ENCODE data around the gene MUS81. TPM values are rescaled to one million over a fixed set of nuclear protein-coding genes. Genes with fewer than 3 reads are reported as not detected.
"Not testable (repeated sequence)": the region's sequence is repeated elsewhere in the genome, so short reads cannot be mapped to it uniquely, and the experiment has no call there.

The MUS81 gene
- total RNA-seq, 2 donors from 2014 or later = 51.0 to 64.5 TPM

- WGBS, 2 experiments (ENCODE audit: insufficient coverage in 1 of 2, insufficient read length in 1 of 2) = 7 to 18% methylated on average over 22 to 57 of the region's 57 CpGs
- Histone ChIP-seq H3K36me3 (ENCODE audit: control insufficient read depth, insufficient read depth, low read length) (no peaks in the 10 kb centered on the region), H3K4me3 (ENCODE audit: low read length) (peak overlapping the region; percentile 85), H3K27ac (ENCODE audit: low read depth, low read length) (no peak overlapping the region), H3K27me3 (ENCODE audit: control insufficient read depth, insufficient read depth, low read length, poor library complexity, severe bottlenecking) (no peaks in the 10 kb centered on the region), H3K9ac (ENCODE audit: extremely low read depth, low read length, poor library complexity, severe bottlenecking) (peak overlapping the region; percentile 59), H3K9me3 (ENCODE audit: control insufficient read depth, low read length) (no peaks in the 10 kb centered on the region), H3K4me1 (ENCODE audit: control insufficient read depth, insufficient read depth, low read length) (no peaks in the 10 kb centered on the region)
- peak; percentile 62 for TF ChIP-seq CTCF (conservative IDR thresholded peaks at IDR 0.05)
- Mint-ChIP-seq H3K27ac (no peak overlapping the region), H3K4me1 (peaks cover 35% of the 10 kb centered on the region), H3K36me3 (ENCODE audit: low read depth) (peaks cover 5% of the 10 kb centered on the region), H3K27me3 (ENCODE audit: insufficient read depth) (peaks cover 24% of the 10 kb centered on the region), H3K4me3 (peak overlapping the region; percentile 96), H3K9me3 (no peaks in the 10 kb centered on the region)
- DNase-seq = peak; percentile 81
Measured at GRCh38 chr11:65891219-65892136, 31.2 kb downstream of the MUS81 start.

- not testable (repeated sequence) for H3K27ac ChIP-seq (ENCODE audit: low read depth, low read length); H3K9ac ChIP-seq (ENCODE audit: extremely low read depth, low read length, poor library complexity, severe bottlenecking); H3K9me3 ChIP-seq (ENCODE audit: control insufficient read depth, low read length); DNase-seq; H3K27me3 ChIP-seq (ENCODE audit: control insufficient read depth, insufficient read depth, low read length, poor library complexity, severe bottlenecking); H3K36me3 Mint-ChIP-seq (ENCODE audit: low read depth); H3K36me3 ChIP-seq (ENCODE audit: control insufficient read depth, insufficient read depth, low read length); H3K9me3 Mint-ChIP-seq; H3K4me1 ChIP-seq (ENCODE audit: control insufficient read depth, insufficient read depth, low read length)
- Mint-ChIP-seq H3K27me3 (ENCODE audit: insufficient read depth) (peaks cover 30% of the 10 kb centered on the region), H3K27ac (peak overlapping the region; percentile 69), H3K4me1 (peaks cover 28% of the 10 kb centered on the region), H3K4me3 (peak overlapping the region; percentile 96)
- 91 to 92% methylated on average over 2 to 5 of the region's 5 CpGs for WGBS, 2 experiments (ENCODE audit: insufficient coverage in 1 of 2, insufficient read length in 1 of 2)
- H3K4me3 ChIP-seq (ENCODE audit: low read length) = peak overlapping the region; percentile 85
Measured at GRCh38 chr11:65892137-65892540, 31.9 kb downstream of the MUS81 start.

GRCh38 chr11:65892661-65893317 is 32.6 kb downstream of the MUS81 start:
- Histone ChIP-seq H3K4me1 (ENCODE audit: control insufficient read depth, insufficient read depth, low read length) (no peaks in the 10 kb centered on the region), H3K9ac (ENCODE audit: extremely low read depth, low read length, poor library complexity, severe bottlenecking) (no peak overlapping the region), H3K27ac (ENCODE audit: low read depth, low read length) (no peak overlapping the region), H3K4me3 (ENCODE audit: low read length) (no peak overlapping the region), H3K27me3 (ENCODE audit: control insufficient read depth, insufficient read depth, low read length, poor library complexity, severe bottlenecking) (no peaks in the 10 kb centered on the region), H3K9me3 (ENCODE audit: control insufficient read depth, low read length) (no peaks in the 10 kb centered on the region), H3K36me3 (ENCODE audit: control insufficient read depth, insufficient read depth, low read length) (no peaks in the 10 kb centered on the region)
- Mint-ChIP-seq H3K27ac (peak overlapping the region; percentile 69), H3K4me1 (peaks cover 26% of the 10 kb centered on the region), H3K4me3 (peak overlapping the region; percentile 96), H3K36me3 (ENCODE audit: low read depth) (no peaks in the 10 kb centered on the region), H3K9me3 (no peaks in the 10 kb centered on the region), H3K27me3 (ENCODE audit: insufficient read depth) (peaks cover 36% of the 10 kb centered on the region)
- DNase-seq = no peak
- no peak for TF ChIP-seq CTCF (conservative IDR thresholded peaks at IDR 0.05)
- WGBS, 2 experiments (ENCODE audit: insufficient coverage in 1 of 2, insufficient read length in 1 of 2) = 92 to 94% methylated on average over 5 to 10 of the region's 10 CpGs

Measured in endodermal cell (in vitro differentiated cells).